GM19025 (cell line): ENCODE measurements around the gene NEU3.
"Not testable (repeated sequence)": the region's sequence is repeated elsewhere in the genome, so short reads cannot be mapped to it uniquely, and the experiment has no call there.

Experiments
- ATAC-seq: cut with Tn5 transposase; IDR thresholded peaks from one replicate; pipeline ENCODE4 v1.9.1; 2021; ENCODE audit warnings: mild to moderate bottlenecking, low read depth, moderate library complexity; ENCODE audit not compliant: unreplicated experiment

NEU3 gene

DNA sequence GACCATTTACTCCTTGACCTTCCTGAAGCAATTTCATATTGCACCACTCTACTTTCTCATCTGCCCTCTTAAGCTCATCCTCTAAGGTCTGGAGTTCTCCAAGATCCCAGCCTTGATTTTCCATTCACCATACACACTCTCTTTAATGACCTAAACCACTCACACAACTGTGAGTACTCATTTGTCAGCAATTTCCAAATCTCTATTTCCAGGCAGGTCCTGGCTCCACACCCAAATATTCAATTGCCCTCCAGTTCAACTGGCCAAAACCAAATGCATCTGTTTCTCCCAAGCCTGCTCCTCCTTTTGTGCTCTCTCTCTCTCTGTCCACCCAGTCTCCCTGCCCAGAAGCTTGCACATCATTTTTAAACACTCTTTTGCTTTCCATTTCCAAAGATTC lies 39.6 kb downstream of the NEU3 start:
- ATAC-seq: no peak

DNA sequence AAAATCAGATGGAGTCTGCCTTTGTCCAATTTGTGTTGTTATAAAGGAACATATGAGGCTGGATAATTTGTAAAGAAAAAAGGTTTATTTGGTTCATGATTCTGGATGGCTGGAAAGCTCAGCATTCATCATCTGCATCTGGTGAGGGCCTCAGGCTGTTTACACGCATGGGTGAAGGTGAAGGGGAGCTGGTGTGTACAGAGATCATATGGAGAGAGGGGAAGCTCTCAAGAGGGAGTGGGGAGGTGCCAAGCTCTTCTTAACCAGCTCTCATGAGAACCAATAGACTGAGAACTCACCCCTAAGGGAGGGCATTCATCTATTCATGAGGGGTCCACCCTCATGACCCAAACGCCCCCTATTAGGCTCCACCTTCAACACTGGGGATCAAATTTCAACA lies 40.0 kb downstream of the NEU3 start:
- ATAC-seq: no peak

DNA sequence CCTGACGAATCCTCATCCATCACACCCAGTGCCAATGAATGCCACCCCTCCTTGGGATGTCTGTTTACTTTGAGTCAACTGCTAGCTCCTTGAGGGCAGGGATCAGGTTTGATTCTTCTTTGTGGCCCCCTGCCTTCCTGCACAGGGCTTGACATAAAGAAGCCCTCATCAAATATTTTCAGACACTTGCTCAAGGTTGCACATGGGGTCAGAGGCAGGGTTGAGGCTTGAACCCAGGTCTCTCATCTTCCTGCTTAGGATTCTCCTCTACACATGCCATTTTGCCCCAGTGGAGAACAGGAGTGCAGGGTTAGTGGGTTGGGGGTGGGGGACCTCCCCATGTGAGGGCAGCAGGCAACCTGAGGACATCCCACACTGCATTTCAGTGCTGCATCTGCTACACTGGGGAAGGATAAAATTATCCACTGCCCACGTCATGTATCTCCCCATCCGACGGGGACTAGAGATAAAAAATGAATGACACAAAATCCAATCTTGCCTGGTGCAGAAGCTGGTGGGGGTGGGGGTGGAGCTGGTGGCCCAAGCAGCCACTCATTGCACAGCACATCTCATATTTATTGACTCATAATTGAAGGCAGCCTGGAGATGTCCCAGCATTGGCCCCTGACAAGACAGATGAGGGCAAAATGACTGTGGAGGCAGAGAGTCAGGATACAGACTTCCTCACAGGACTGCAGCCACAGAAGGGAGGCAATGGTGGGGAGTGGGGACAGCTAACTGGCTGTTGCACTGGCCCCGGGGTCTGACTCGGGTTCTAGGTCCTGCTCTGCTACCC lies 41.3 kb downstream of the NEU3 start:
- no peak for ATAC-seq

DNA sequence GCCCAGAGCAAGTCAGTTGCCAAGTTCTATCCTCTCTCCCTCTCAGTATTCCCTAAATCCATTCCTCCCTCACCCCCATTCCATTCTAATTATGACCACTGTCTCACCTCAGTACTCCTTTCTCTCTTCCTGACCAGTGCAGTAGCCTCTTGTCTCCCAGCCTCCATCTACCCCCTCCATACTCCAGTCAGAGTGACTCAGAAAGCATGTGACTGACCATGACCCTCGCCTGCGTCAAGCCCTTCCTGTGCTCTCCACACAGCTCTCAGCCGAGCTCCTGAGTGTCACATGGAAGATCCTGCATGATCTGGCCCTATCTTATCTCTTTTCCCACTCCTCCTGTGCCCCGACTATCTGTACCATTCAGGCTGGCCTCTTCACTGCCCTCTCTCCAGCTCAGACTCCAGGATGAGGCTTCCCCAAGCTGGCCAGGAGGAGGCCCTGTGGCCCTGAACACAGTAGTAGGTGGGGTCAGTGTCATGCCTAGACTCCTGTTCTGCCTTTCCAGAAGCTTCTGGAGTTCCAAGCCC lies 42.6 kb downstream of the NEU3 start:
- ATAC-seq: no peak

DNA sequence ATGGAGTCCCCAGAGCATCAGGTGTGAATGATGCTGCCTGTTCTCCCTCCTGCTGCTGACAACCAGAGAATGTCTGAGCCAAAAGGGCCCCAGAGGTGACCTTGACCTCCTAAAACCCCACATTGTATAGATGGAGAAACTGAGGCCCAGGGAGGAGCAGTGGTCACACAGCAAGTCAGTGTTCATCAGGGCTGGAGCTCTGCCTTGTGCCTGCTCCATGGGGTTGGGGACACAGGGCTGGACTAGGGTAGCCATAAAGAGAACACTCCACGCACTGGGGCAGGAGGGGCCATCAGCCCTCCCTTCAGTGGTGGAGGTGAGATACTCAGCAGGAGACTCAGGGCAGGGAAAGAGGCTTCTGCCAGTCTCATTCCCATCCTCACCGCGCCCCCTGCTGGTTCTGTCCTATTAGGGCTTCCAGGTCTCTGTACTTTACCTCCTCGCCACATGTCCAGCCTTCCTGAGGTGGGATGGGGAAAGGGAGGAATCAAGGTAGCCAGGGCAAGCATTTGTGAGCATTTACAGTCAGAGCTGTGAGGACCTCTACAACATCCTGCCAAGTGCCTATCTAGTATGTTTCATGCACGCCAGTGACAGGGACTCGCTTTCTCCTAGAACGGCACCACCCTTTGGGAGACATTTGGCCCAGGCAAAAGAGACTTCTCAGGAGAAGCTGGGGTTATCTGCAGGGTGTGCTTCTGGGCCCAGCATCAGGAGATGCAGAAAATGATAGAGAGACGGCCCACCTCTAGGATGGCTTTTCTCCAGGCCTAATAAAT lies 43.2 kb downstream of the NEU3 start:
- ATAC-seq: no peak

DNA sequence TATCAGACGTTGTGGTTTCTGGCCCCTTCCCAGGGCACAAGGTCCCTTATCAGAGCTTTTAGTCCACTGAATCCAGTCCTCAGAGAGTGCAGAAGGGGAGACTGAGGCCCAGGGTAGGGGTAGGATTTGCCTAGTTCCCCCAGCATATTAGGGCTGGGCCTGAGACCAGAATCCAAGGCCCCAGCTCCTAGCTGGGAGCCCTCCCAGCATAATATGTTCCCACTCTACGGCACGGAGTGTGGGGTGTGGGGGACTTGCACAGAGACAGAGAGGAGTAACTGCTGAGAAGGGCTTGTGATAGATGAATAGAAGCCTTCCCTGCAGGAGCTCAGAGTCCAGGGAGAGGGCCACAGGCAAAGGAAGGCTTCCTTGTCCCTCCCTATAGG lies 43.8 kb downstream of the NEU3 start:
- no peak for ATAC-seq

DNA sequence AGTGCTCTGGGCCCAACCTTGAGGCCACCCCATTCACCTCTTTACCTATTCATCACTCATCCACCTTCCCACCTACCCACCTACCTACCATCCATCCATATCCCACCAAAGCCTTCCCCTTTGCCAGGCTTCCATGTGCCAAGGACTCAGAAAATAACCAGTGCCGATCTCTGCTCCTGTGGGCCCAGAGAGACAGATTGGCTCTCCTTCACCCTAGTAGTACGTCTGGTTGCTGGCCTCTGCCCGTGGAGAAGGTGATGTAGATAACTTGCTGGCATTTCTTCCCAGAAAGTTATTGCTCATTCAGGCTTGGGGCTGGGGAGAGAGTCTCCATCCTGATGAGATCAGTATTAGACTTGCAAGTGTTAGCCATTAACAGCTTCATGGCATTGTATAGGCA lies 45.2 kb downstream of the NEU3 start:
- no peak for ATAC-seq

DNA sequence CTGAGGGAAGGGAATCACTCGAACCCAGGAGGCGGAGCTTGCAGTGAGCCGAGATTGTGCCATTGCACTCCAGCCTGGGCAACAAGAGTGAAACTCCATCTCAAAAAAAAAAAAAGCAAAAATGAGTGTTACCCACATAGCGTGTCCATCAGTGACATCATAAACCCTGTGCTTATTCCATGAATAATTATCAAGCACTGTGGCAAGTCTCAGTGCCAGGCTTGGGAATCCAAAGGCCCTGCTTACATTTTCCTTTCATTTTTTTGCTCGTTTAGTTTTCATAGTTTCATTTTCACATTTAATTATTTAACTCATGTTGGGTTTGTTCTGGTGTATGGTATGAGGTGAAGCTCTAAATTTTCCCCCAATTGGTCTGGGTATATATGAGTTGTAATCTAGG lies 46.5 kb downstream of the NEU3 start:
- no peak for ATAC-seq

DNA sequence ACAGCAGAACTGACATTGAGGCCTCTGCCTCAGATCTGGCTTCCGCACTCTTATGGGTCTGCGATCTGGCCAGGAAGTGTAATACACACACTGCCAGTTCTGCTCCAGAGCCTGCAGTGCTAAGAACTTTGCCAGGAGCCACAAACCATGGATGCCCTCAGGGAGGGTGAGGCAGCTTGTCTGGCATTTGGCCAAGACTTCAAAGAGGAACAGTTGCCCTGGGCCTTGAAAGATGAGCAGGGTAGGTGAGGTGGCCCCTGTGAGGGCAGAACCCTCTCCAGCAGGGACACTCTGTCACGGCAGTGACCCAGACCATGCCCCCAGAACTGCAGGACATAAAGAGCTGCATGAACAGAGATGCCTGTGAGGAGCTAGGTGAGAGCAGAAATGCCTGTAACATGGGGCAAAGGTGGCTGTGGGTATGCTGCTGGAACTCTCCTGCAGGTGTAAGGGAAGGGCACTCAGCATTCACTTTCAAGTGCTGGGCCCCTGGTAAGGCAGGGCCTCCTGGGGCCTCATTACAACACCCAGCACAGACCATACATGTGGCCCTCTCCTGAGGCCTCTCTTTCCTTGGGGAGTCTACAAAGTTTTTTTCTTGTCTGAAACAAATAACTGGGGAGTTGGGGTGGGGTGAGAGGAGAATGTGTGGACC lies 47.3 kb downstream of the NEU3 start:
- no peak for ATAC-seq

DNA sequence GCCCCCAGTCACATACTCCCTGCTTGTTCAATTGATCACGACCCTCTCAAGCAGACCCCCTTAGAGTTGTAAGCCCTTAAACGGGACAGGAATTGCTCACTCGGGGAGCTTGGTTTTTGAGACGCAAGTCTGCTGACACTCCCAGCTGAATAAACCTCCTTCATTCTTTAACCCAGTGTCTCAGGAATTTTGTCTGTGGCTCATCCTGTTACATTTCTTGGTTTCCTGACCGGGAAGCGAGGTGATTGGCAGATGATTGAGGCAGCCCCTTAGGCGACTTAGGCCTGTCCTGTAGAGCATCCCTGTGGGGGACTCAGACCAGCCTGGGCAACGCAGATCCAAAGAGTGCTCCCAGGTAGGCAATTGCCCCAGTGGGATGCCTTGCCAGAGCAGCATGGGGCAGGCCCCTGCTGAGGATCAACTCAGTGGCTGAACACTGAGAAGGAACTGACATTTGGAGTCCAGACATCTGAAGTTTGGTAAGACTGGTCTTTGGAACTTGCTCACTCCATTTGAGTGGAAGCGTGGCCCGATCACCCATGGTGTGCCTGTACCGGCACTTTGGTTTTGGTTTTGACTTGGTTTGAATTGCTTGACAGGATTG lies 51.5 kb downstream of the NEU3 start:
- ATAC-seq: no peak

DNA sequence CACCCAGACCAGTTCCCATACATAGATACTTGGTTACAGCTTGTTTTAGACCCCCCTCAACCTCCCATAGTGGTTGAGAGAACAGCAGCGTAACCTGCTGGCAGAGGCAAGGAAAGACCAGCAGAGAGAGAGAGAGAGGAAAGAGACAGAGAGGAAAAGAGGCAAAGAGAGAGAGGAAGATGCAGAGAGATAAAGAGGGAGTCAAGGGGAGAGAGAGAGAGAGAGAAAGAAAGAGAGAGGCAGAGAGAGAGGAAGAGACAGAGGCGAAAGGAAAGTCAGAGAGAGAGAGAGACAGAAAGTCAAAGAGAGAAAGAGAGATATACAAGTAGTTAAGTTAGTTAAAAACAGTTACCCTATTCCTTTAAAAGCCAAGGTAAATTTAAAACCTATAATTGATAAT lies 52.5 kb downstream of the NEU3 start:
- no peak for ATAC-seq

DNA sequence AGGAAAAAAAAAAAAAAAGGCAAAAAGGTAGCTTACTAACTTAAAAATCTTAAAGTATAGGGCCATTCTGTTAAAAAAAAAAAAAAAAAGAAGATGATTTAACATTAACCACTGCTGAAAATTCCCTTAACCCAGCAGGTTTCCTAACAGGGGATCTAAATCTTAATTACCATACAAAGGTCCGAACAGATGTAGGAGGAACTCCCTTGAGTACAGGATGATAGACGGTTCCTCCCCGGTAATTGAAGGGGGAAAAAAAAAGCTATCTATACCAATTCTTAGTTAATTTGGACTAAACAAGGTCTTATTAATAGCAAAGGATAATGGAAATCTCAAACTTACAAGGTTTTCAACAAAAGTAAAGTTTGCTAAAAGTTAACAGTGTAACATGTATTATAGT lies 53.1 kb downstream of the NEU3 start:
- not testable (repeated sequence) for ATAC-seq

DNA sequence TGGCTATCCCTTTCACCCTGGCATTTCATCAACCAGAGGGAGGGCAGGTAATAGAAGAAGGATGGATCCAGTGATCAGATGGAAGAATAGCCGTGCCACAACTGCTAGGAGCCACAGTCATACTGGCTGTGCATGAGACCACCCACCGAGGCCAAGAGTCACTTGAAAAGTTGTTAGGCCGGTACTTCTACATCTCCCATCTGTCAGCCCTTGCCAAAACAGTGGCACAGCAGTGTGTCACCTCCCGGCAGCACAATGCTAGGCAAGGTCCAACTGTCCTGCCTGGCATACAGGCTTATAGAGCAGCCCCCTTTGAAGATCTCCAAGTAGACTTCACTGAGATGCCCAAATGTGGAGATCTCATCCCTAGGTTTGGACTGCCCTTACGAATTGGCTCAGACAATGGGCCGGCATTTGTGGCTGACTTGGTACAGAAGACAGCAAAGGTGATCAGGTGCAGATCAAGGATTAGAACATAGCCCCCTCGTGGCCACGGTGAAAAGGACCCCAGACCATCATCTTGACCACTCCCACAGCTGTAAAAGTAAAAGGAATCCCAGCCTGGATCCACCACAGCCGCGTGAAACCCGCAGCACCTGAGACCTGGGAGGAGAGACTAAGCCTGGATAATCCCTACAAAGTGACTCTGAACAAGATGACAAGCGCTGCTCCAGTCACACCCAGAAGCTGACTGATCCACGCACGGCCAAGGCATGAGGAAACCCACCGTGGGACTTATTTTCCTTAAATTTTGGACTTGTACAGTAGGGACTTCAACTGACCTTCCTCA lies 55.8 kb downstream of the NEU3 start:
- ATAC-seq: not testable (repeated sequence)

DNA sequence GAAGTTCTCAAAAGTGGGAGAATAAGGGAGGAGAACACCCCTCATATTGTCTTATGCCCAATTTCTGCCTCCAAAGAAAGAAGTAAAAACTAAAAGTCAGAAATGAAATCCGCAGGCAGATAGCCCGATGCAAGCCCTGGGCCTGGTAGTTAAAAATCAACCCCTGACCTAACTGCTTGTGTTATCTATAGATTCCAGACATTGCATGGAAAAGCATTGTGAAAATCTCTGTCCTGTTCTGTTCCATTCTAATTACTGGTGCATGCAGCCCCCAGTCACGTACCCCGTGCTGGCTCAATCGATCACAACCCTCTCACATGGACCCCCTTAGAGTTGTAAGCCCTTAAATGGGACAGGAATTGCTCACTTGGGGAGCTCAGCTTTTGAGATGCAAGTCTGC lies 57.9 kb downstream of the NEU3 start:
- not testable (repeated sequence) for ATAC-seq

DNA sequence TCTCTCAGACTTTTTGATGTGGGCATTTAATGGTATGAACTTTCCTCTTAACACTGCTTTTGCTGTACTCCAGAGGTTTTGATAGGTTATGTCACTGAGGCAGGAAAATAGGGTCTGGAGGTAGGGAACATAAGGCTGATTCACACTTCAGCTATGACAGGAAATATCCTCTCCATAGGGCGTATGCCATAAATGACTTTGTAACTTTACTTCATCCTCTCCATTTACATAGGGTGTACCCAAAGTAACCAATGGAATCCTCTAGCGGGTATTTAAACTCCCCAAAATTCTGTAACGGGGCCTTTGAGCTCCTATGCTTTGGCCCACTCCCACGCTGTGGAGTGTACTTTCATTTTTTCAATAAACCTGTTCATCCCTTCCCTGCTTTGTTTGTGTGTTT lies 58.5 kb downstream of the NEU3 start:
- no peak for ATAC-seq

DNA sequence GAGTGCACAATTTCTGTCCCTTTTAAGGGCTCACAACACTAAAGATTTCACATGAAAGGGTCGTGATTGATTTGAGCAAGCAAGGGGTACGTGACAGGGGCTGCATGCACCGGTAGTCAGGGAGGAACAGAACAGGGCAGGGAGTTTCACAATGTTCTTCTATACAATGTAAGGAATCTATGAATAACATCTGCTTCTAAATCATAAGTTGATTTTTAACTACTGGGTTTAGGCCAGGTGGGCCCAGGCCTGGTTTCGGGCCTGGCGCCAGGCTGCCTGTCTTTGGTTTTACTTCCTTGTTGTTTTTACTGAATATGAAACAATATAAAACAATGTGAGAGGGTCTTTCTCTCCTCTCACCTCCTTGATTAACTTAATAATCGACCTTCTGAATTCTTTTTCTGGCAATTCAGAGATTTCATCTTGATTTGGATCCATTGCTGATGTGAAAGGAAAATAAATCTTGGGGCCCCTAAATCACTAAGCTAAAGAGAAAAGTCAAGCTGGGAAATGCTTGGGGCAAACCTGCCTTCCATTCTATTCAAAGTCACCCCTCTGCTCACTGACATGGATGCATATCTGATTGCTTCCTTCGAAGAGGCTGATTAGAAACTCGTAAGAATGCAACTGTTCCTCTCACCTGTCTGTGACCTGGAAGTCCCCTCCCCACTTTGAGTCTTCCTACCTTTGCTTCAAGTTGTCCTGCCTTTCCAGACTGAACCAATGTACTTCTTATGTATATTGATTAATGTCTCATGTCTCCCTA lies 61.0 kb downstream of the NEU3 start:
- not testable (repeated sequence) for ATAC-seq

DNA sequence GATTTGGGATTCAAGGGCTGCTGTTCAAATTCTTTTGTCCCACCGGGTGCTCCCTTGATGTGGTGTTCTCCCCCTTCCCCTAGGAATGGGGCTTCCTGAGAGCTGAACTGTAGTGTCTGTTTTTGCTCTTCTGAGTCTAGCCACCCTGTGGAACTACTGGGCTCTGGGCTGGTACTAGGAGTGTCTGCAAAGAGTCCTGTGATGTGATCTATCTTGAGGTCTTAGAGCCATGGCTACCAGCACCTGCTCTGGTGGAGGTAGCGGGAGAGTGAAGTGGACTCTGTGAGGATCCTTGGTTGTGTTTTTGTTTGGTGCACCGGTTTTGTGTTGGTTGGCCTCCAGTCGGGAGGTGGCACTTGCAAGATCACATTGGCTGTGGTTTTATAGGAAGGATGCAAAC lies 61.8 kb downstream of the NEU3 start:
- no peak for ATAC-seq

DNA sequence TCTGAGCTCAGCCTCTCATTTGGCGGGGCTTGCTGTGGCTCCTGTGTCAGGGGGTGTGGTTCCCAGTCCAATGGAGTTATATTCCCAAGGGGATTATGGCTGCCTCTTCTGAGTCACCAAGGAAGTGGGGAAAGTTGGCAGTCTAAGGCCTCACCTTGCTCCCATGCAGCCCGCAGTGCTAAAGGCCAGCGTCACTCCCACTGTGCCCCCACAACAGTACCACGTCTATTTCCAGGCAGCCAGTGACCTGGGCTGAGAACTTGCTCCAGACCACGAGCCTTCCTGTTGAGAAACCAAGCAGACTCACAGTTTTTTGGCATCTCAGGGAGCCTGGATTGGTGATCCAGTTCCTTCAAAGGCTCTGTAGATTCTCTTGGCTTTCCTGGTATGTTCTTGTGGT lies 62.3 kb downstream of the NEU3 start:
- no peak for ATAC-seq

DNA sequence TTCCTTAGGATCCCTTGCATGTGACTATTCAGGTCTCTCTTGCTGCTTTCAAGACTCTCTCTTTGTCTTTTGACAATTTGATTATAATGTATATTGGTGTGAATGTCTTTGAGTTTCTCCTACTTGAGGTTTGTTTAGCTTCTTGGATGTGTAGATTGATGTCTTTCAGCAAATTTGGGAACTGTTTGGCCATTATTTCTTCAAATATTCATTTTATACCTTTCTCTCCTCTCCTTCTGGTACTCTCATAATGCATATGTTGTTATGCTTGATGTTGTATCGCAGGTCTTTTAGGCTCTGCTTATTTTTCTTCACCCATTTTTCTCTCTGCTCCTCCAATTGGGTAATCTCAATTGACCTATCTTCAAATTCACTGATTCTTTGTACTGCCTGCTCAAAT lies 63.7 kb downstream of the NEU3 start:
- ATAC-seq: no peak
